Retina (tissue), 1 donor: ENCODE data around the gene PIGQ.

Experiments used
- DNase-seq: peaks from one replicate; pipeline ENCODE4 v3.0.0-alpha.2; 2016

PIGQ gene

GRCh38 chr16:610513-611381 lies 41.0 kb downstream of the PIGQ start:
- peak; percentile 57 for DNase-seq

GRCh38 chr16:615122-615521 lies 45.4 kb downstream of the PIGQ start:
- DNase-seq, result no peak

GRCh38 chr16:616733-617586 lies 47.2 kb downstream of the PIGQ start:
- no peak for DNase-seq

GRCh38 chr16:617855-618254 lies 48.1 kb downstream of the PIGQ start:
- no peak for DNase-seq

GRCh38 chr16:619476-620100 lies 49.8 kb downstream of the PIGQ start:
- no peak for DNase-seq

GRCh38 chr16:620700-621525 lies 51.1 kb downstream of the PIGQ start:
- no peak for DNase-seq

GRCh38 chr16:621526-622105 lies 51.8 kb downstream of the PIGQ start:
- DNase-seq, result no peak

- DNase-seq, result no peak
These were observed 53.1 kb downstream of the PIGQ start for GRCh38 chr16:622920-623280.

- DNase-seq, result no peak
These were observed 54.8 kb downstream of the PIGQ start for GRCh38 chr16:624526-625070.

- DNase-seq, result no peak
These were observed 55.6 kb downstream of the PIGQ start for GRCh38 chr16:625117-625976.

GRCh38 chr16:625977-626765 lies 56.4 kb downstream of the PIGQ start:
- DNase-seq, result no peak

GRCh38 chr16:626787-627453 lies 57.2 kb downstream of the PIGQ start:
- no peak for DNase-seq

GRCh38 chr16:627454-628239 lies 57.9 kb downstream of the PIGQ start:
- no peak for DNase-seq

- DNase-seq, result no peak
These were observed 58.7 kb downstream of the PIGQ start for GRCh38 chr16:628321-629061.

GRCh38 chr16:629185-629832 lies 59.5 kb downstream of the PIGQ start:
- DNase-seq, result peak; percentile 87

- no peak for DNase-seq
These were observed 60.1 kb downstream of the PIGQ start for GRCh38 chr16:629833-630248.

- DNase-seq, result peak; percentile 69
These were observed 60.6 kb downstream of the PIGQ start for GRCh38 chr16:630249-630814.
